ENCODE measurements around the gene BICD1.

The BICD1 gene

DNA sequence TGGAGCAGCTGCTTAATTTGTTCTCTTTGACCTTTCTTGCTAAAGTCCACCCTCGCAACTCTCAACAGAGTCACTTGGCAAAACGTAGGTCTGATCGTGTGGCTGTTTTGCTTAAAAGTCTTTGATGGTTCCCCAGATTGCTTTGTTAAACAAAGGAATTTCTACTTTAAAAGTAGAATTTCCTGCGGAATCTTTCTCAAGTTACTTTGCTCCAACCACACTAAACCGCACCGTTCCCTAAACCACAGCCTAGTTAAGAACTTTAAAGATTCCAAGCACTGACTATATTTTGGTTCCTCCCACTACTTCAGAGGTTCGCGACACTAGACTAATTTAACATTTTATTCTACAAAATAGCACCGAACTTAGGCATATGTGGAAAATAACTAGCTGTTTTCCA, 177.9 kb downstream of the BICD1 start:
- H3K27ac ChIP-seq = no peak overlapping the region

DNA sequence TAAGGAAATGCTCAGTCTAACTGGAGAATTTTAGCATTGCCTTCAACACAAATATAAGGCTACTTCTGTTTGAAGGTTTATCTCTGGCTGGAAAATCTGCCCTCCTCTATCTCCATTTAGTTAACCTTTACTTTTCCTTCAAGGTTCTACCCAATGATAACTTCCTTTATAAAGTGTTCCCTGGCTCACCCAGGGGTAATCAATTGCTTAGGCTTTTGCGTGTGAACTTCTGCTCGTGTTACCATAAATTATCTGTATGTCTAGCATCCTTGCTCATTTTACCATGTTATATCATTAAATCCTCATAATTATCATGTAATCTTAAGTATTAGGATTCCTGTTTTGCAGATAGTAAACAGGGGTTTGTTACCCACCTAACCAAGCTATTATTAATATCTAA, 178.4 kb downstream of the BICD1 start:
- TF ChIP-seq, protein P1, sequence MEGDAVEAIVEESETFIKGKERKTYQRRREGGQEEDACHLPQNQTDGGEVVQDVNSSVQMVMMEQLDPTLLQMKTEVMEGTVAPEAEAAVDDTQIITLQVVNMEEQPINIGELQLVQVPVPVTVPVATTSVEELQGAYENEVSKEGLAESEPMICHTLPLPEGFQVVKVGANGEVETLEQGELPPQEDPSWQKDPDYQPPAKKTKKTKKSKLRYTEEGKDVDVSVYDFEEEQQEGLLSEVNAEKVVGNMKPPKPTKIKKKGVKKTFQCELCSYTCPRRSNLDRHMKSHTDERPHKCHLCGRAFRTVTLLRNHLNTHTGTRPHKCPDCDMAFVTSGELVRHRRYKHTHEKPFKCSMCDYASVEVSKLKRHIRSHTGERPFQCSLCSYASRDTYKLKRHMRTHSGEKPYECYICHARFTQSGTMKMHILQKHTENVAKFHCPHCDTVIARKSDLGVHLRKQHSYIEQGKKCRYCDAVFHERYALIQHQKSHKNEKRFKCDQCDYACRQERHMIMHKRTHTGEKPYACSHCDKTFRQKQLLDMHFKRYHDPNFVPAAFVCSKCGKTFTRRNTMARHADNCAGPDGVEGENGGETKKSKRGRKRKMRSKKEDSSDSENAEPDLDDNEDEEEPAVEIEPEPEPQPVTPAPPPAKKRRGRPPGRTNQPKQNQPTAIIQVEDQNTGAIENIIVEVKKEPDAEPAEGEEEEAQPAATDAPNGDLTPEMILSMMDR (conservative IDR thresholded peaks at IDR 0.05) = no peak
- TF ChIP-seq ZFX (IDR thresholded peaks at IDR 0.05) = no peak
- no peak overlapping the region for H3K27ac ChIP-seq

More for the DNA sequence above, 177.9 kb downstream of the BICD1 start:
- TF ChIP-seq ZFX (IDR thresholded peaks at IDR 0.05) = no peak

DNA sequence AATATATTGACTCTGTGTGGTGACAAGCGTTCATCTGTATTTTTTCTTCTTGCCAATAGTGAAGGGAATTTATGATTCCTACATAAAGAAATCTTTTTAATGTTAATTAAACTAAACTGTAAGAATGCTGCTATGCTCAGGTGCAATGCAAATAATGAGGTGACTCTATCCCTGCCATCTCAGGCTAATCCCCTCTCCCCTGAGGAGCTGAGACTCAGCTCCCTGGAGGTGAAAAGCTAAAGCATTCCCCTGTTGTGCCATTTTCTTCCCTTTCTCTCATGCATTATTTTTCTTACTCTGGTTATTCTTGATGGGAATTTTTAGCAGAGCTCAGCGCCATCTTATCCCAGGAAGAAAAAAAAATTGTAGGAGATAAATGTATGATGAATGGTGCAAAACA, 178.8 kb downstream of the BICD1 start:
- TF ChIP-seq, protein P1 (conservative IDR thresholded peaks at IDR 0.05) = no peak
- TF ChIP-seq ZFX (IDR thresholded peaks at IDR 0.05) = no peak
- no peak overlapping the region for H3K27ac ChIP-seq

DNA sequence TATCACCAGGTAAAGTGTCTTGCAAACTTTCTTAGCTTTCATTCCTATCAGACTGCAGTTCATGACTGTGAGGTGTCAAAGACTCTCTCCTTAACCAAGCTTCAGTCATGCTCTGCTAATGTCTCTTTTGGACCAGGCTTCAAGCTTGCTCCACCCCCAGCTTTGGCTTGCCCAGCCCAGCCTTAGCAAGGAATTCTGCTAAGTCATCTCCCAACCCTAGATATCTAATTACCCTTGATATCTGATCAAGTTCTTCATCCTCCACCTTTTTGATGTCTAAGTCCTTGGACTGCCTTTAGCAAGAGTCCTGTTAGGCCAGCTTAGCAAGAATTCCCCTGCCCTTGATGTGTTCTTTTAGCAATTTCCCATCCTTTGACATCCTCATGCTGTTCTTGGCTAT, 183.8 kb downstream of the BICD1 start:
- TF ChIP-seq, protein P1 (conservative IDR thresholded peaks at IDR 0.05) = no peak
- TF ChIP-seq ZFX (IDR thresholded peaks at IDR 0.05) = no peak
- H3K27ac ChIP-seq = peak overlapping the region; percentile 31; the same call in 1 of the 2 replicates

DNA sequence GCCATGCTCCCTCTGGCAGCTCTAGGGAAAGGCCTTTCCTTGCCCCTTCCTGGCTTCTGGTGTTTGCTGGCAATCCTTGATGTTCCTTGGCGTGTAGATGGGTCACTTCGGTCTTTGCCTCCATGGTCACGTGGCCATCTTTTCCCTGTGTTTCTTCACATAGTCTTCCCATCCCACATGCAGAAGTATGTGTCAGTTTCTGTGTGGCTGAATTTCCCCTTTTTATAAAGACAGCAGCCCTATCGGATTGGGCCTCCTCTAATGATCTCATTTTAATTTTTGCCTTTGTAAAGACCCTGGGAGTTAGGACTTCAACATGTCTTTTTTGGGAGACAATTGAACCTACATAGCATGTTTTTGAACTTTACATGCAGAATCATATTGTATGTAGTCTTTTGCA, 185.5 kb downstream of the BICD1 start:
- no peak for TF ChIP-seq ZFX (IDR thresholded peaks at IDR 0.05)
- TF ChIP-seq, protein P1 (conservative IDR thresholded peaks at IDR 0.05) = no peak
- no peak overlapping the region for H3K27ac ChIP-seq

DNA sequence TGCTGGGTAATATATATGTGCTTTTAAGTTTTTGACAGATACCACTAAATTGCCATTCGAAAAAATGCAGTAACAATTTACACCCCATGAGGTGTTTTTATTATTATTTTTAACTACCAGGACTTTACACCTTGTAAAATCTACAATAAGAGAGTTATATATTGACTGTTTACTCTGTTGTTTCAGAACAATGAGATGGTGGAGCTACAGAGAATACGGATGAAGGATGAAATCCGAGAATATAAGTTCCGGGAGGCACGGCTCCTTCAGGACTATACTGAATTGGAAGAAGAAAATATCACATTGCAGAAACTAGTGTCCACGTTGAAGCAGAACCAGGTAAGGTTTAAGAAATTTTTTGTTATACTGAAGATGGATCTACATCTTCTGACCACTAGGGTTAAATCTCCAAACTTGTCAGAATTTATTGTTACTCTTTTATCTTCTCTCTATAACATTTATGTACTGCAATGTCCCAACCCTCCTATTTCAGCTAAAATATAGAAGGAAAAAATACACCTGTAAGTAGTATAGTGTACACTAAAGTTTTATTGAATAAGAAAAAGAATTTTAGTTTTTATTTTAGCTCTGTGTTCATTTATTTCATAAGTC, 187.3 kb downstream of the BICD1 start:
- no peak overlapping the region for H3K27ac ChIP-seq
- TF ChIP-seq, protein P1 (conservative IDR thresholded peaks at IDR 0.05) = no peak; the same call in 1 of the 2 replicates
- no peak for TF ChIP-seq ZFX (IDR thresholded peaks at IDR 0.05)

DNA sequence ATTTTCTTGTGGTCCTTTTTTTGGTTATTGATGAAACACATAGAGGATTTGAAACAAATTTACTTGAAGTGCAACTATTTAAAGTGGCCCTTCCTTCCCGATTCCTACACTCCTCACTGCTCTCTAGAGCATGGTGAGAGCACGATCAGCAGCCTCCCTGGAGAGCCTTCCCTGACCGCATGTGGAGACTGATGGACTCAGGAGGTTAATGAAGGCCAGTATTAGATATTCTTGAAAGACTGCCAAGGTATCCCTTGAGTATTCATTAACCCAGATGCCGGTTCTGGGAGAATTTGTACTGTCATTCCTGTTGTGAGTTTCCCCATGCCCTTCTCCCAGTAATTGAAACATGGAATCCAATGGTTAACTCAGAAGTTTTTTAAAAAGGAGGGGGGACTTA, 189.9 kb downstream of the BICD1 start:
- no peak overlapping the region for H3K27ac ChIP-seq
- no peak for TF ChIP-seq ZFX (IDR thresholded peaks at IDR 0.05)
- TF ChIP-seq, protein P1 (conservative IDR thresholded peaks at IDR 0.05) = no peak

DNA sequence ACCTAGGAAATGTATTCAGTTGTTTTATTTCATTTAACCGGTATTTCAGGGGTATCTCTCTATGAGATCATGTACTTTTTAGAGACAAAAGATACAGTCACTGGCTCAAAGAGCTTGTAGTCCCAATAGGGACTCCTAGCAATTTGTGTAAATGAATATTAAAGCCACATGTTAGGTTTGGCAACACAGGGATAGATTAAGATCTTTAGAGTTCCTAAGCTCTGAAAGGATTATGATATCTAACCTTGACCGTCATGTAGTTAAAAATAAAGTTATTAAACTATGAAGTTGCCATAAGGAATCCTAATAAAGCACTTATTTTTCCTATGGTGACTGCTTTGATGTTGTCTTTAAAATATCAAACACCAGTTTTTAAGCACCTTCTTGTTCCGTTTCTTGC, 192.3 kb downstream of the BICD1 start:
- TF ChIP-seq, protein P1 (conservative IDR thresholded peaks at IDR 0.05) = no peak
- no peak for TF ChIP-seq ZFX (IDR thresholded peaks at IDR 0.05)
- H3K27ac ChIP-seq = no peak overlapping the region
